H1 (cell line): ENCODE measurements around the gene CDH1. TPM values are rescaled to one million over a fixed set of nuclear protein-coding genes. Genes with fewer than 3 reads are reported as not detected.
A peak's percentile ranks its signal among the peaks of the same experiment; 100 is the strongest.

ENCODE experiments used
- ATF3 ChIP-seq: IDR thresholded peaks from 2 replicates; pipeline ENCODE4 v1.6.1; 2011; ENCODE audit warnings: low read depth, mild to moderate bottlenecking, low read length; ENCODE audit not compliant: insufficient read depth
- EZH2 ChIP-seq: fragments of 200-600 bp; sonication (generic); IDR thresholded peaks from 2 replicates; pipeline ENCODE4 v1.7.1; 2012; ENCODE audit warnings: low read depth, mild to moderate bottlenecking, moderate library complexity, low read length, inconsistent platforms; ENCODE audit not compliant: severe bottlenecking
- GABPA ChIP-seq: IDR thresholded peaks from 2 replicates; pipeline ENCODE4 v1.6.1; 2011; ENCODE audit warnings: mild to moderate bottlenecking, low read length, moderate library complexity, borderline replicate concordance; ENCODE audit not compliant: insufficient read depth
- KDM5A ChIP-seq: fragments of 200-600 bp; IDR thresholded peaks from 2 replicates; pipeline ENCODE4 v1.7.1; 2012; ENCODE audit warnings: mild to moderate bottlenecking, low read length, inconsistent platforms, mixed read lengths
- USF2 ChIP-seq: IDR thresholded peaks from 2 replicates; pipeline ENCODE4 v1.6.1; 2011; ENCODE audit warnings: low read length, improper control_type of control experiment
- polyA plus RNA-seq, 7 experiments: library from polyadenylated mRNA; depleted of rRNA in 3 of 7; stranded (reverse) in 5 of 7; unstranded in 2 of 7; fragments of >200 nt in 5 of 7; fragments of 200-250 nt in 2 of 7; gene quantifications; 1 replicate in 5 of 7; 2 replicates in 1 of 7; 4 replicates in 1 of 7; pipeline versions ENCODE4 v1.2.1 to v1.2.3, GENCODE V29; 2011 to 2013; ENCODE audit warnings: missing spikeins in 2 of 7, mixed read lengths in 2 of 7
- total RNA-seq: library from RNA; stranded (reverse); fragmentation: NEBNext Ultra II Directional; extraction: Animal tissue kit (Norgen Biotek cat#: 25700); gene quantifications from 2 replicates; pipeline ENCODE4 v1.2.1, GENCODE V29; 2021

CDH1 gene
- total and polyA plus RNA-seq, 2 of the 8 experiments (the other 6 are each of a cell fraction or from before 2014, with no cell fraction given): 133 to 265 TPM

GRCh38 chr16:68790130-68790761, 53.2 kb downstream of the CDH1 start (continued):
- TF ChIP-seq USF2 (no peak), GABPA (peak; percentile 38; the same call in 1 of the 2 replicates), EZH2 (no peak), KDM5A (no peak), ATF3 (no peak)
- TF ChIP-seq, all 59 proteins: peak for 3
